Liver (tissue), 9 donors: ENCODE data around the gene VAMP1. TPM values are rescaled to one million over a fixed set of nuclear protein-coding genes. Genes with fewer than 3 reads are reported as not detected.

Source experiments
- DNase-seq: peaks from one replicate; pipeline ENCODE4 v3.0.0-alpha.2; 2017; ENCODE audit warnings: low spot score
- H3K27ac ChIP-seq, 2 donors: one replicate each; pipeline ENCODE4 v1.7.0; 2013; ENCODE audit warnings: inconsistent platforms in 2 of 2, low read length in 2 of 2, control low read depth in 1 of 2, low read depth in 1 of 2, mild to moderate bottlenecking in 1 of 2
- H3K27me3 ChIP-seq, 4 donors: one replicate each; pipeline versions ENCODE4 v1.6.1 to v1.7.0; 2013; ENCODE audit warnings: low read length in 3 of 4, inconsistent platforms in 1 of 4, mild to moderate bottlenecking in 1 of 4, moderate library complexity in 1 of 4; ENCODE audit not compliant: control insufficient read depth in 4 of 4, insufficient read depth in 4 of 4
- H3K36me3 ChIP-seq, 4 donors: one replicate each; pipeline versions ENCODE4 v1.6.1 to v1.7.0; 2013; ENCODE audit warnings: low read length in 3 of 4, mild to moderate bottlenecking in 3 of 4, low read depth in 1 of 4, moderate library complexity in 1 of 4; ENCODE audit not compliant: control insufficient read depth in 4 of 4, insufficient read depth in 3 of 4
- H3K4me1 ChIP-seq, 4 donors: one replicate each; pipeline versions ENCODE4 v1.6.1 to v1.7.0; 2013; ENCODE audit warnings: low read length in 3 of 4, mild to moderate bottlenecking in 3 of 4, moderate library complexity in 1 of 4; ENCODE audit not compliant: control insufficient read depth in 4 of 4, insufficient read depth in 4 of 4
- H3K4me3 ChIP-seq, 3 donors: one replicate each; pipeline versions ENCODE4 v1.6.1 to v1.7.0; 2013; ENCODE audit warnings: low read length in 3 of 3, control low read depth in 1 of 3, low read depth in 1 of 3, mild to moderate bottlenecking in 1 of 3
- H3K9ac ChIP-seq, 2 donors: one replicate each; pipeline ENCODE4 v1.7.0; 2013; ENCODE audit warnings: low read length in 2 of 2, mild to moderate bottlenecking in 2 of 2, moderate library complexity in 2 of 2, control low read depth in 1 of 2, low read depth in 1 of 2
- H3K9me3 ChIP-seq, 4 donors: one replicate each; pipeline versions ENCODE4 v1.6.1 to v1.7.0; 2013; ENCODE audit warnings: low read length in 3 of 4; ENCODE audit not compliant: control insufficient read depth in 4 of 4
- ATF3 ChIP-seq: IDR thresholded peaks from 2 replicates; pipeline ENCODE4 v1.6.1; 2016; ENCODE audit warnings: antibody characterized with exemption
- CTCF ChIP-seq: fragments of 150-350 bp; IDR thresholded peaks from 2 replicates; pipeline ENCODE4 v1.5.1; 2017; ENCODE audit warnings: improper control_type of control experiment, low read depth, low read length; ENCODE audit not compliant: missing input control
- EGR1 ChIP-seq, 2 donors: IDR thresholded peaks; 2 replicates each; pipeline ENCODE4 v1.6.1; 2016 to 2018; ENCODE audit warnings: antibody characterized with exemption in 2 of 2, low read depth in 2 of 2
- FOXA1 ChIP-seq: IDR thresholded peaks from 2 replicates; pipeline ENCODE4 v1.6.1; 2016; ENCODE audit warnings: antibody characterized with exemption
- FOXA2 ChIP-seq: IDR thresholded peaks from 2 replicates; pipeline ENCODE4 v1.6.1; 2016; ENCODE audit warnings: antibody characterized with exemption
- GABPA ChIP-seq, 2 donors: IDR thresholded peaks in 1 of 2; conservative IDR thresholded peaks in 1 of 2; 2 replicates each; pipeline ENCODE4 v1.6.1; 2016; ENCODE audit warnings: antibody characterized with exemption in 2 of 2, mild to moderate bottlenecking in 1 of 2, moderate library complexity in 1 of 2
- HNF4A ChIP-seq, 2 donors: conservative IDR thresholded peaks; 2 replicates each; pipeline ENCODE4 v1.6.1; 2016; ENCODE audit warnings: antibody characterized with exemption in 2 of 2, mild to moderate bottlenecking in 2 of 2
- NR2F2 ChIP-seq: IDR thresholded peaks from 2 replicates; pipeline ENCODE4 v1.6.1; 2016; ENCODE audit warnings: antibody characterized with exemption
- RXRA ChIP-seq, 2 donors: IDR thresholded peaks; 2 replicates each; pipeline ENCODE4 v1.6.1; 2017 to 2018; ENCODE audit warnings: antibody characterized with exemption in 2 of 2, mild to moderate bottlenecking in 1 of 2
- SP1 ChIP-seq: IDR thresholded peaks from 2 replicates; pipeline ENCODE4 v1.6.1; 2018; ENCODE audit warnings: antibody characterized with exemption, mild to moderate bottlenecking
- TAF1 ChIP-seq: conservative IDR thresholded peaks from 2 replicates; pipeline ENCODE4 v1.6.1; 2016; ENCODE audit warnings: antibody characterized with exemption, mild to moderate bottlenecking
- WGBS: extraction: QIAGEN DNeasy Blood & Tissue Kit; methylation state at CpG from one replicate; pipeline ENCODE4 v1.1.7; 2013; 5-methylcytosine and 5-hydroxymethylcytosine counted together
- polyA plus RNA-seq, 2 donors: library from polyadenylated mRNA; stranded (reverse) in 1 of 2; unstranded in 1 of 2; fragments of 200-250 nt in 1 of 2; fragments of >200 nt in 1 of 2; fragmentation: Nextera tagmentation in 1 of 2; extraction: Ambion mirVana in 1 of 2; gene quantifications; one replicate each; pipeline versions ENCODE4 v1.2.1 to v1.2.3, GENCODE V29; 2013 to 2015
- total RNA-seq, 2 donors: library from RNA; depleted of rRNA; stranded (reverse); fragments of >200 nt; gene quantifications; one replicate each; pipeline ENCODE4 v1.2.3, GENCODE V29; 2014
- TF ChIP-seq, protein P1 (sequence below): IDR thresholded peaks from 2 replicates; pipeline ENCODE4 v1.6.1; 2016; ENCODE audit warnings: antibody characterized with exemption
- TF ChIP-seq, protein P2 (sequence below): IDR thresholded peaks from 2 replicates; pipeline ENCODE4 v1.6.1; 2016; ENCODE audit warnings: antibody characterized with exemption
- TF ChIP-seq, protein P3 (sequence below): IDR thresholded peaks from 2 replicates; pipeline ENCODE4 v1.6.1; 2016; ENCODE audit warnings: antibody characterized with exemption, mild to moderate bottlenecking
- donor health status: healthy.
- donor health status: healthy.
- donor health status: healthy.
- donor health status: healthy.
- donor health status: healthy.

VAMP1 gene
- total and polyA plus RNA-seq, 4 donors = 2.4 to 6.4 (median 5.0) TPM

- WGBS = 90% methylated on average over 12 of the region's 12 CpGs
- Histone ChIP-seq H3K27ac (no peak overlapping the region), H3K36me3 (peaks cover 1 to 18% (median 10%) of the 10 kb centered on the region in 4 donors), H3K9ac (no peak overlapping the region), H3K4me3 (no peak overlapping the region), H3K27me3 (no peaks in the 10 kb centered on the region), H3K9me3 (no peaks in the 10 kb centered on the region), H3K4me1 (no peaks in the 10 kb centered on the region)
- TF ChIP-seq ATF3 (no peak), TAF1 (no peak), FOXA1 (no peak), HNF4A (conservative IDR thresholded peaks at IDR 0.05) (no peak), GABPA (IDR thresholded peaks at IDR 0.05 in 1 of 2, conservative IDR thresholded peaks at IDR 0.05 in 1 of 2) (no peak), NR2F2 (no peak), EGR1 (IDR thresholded peaks at IDR 0.05; ENCODE audit: low read depth in 2 of 2) (no peak), CTCF (no peak), FOXA2 (no peak), RXRA (IDR thresholded peaks at IDR 0.05) (no peak), SP1 (no peak)
- TF ChIP-seq, protein P1, sequence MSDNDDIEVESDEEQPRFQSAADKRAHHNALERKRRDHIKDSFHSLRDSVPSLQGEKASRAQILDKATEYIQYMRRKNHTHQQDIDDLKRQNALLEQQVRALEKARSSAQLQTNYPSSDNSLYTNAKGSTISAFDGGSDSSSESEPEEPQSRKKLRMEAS = no peak
- TF ChIP-seq, protein P2, sequence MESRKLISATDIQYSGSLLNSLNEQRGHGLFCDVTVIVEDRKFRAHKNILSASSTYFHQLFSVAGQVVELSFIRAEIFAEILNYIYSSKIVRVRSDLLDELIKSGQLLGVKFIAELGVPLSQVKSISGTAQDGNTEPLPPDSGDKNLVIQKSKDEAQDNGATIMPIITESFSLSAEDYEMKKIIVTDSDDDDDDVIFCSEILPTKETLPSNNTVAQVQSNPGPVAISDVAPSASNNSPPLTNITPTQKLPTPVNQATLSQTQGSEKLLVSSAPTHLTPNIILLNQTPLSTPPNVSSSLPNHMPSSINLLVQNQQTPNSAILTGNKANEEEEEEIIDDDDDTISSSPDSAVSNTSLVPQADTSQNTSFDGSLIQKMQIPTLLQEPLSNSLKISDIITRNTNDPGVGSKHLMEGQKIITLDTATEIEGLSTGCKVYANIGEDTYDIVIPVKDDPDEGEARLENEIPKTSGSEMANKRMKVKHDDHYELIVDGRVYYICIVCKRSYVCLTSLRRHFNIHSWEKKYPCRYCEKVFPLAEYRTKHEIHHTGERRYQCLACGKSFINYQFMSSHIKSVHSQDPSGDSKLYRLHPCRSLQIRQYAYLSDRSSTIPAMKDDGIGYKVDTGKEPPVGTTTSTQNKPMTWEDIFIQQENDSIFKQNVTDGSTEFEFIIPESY = no peak
- TF ChIP-seq, protein P3, sequence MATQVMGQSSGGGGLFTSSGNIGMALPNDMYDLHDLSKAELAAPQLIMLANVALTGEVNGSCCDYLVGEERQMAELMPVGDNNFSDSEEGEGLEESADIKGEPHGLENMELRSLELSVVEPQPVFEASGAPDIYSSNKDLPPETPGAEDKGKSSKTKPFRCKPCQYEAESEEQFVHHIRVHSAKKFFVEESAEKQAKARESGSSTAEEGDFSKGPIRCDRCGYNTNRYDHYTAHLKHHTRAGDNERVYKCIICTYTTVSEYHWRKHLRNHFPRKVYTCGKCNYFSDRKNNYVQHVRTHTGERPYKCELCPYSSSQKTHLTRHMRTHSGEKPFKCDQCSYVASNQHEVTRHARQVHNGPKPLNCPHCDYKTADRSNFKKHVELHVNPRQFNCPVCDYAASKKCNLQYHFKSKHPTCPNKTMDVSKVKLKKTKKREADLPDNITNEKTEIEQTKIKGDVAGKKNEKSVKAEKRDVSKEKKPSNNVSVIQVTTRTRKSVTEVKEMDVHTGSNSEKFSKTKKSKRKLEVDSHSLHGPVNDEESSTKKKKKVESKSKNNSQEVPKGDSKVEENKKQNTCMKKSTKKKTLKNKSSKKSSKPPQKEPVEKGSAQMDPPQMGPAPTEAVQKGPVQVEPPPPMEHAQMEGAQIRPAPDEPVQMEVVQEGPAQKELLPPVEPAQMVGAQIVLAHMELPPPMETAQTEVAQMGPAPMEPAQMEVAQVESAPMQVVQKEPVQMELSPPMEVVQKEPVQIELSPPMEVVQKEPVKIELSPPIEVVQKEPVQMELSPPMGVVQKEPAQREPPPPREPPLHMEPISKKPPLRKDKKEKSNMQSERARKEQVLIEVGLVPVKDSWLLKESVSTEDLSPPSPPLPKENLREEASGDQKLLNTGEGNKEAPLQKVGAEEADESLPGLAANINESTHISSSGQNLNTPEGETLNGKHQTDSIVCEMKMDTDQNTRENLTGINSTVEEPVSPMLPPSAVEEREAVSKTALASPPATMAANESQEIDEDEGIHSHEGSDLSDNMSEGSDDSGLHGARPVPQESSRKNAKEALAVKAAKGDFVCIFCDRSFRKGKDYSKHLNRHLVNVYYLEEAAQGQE = no peak
- no peak for DNase-seq
Measured at GRCh38 chr12:6507102-6507998, 36.9 kb upstream of the VAMP1 start.
